ENCODE results near the gene PDYN. TPM values are rescaled to one million over a fixed set of nuclear protein-coding genes. Genes with fewer than 3 reads are reported as not detected.
A peak's percentile ranks its signal among the peaks of the same experiment; 100 is the strongest.

Gene PDYN
- total and polyA plus RNA-seq, 2 donors (not counting 1 experiment from before 2014, with no cell fraction given): not detected

DNA sequence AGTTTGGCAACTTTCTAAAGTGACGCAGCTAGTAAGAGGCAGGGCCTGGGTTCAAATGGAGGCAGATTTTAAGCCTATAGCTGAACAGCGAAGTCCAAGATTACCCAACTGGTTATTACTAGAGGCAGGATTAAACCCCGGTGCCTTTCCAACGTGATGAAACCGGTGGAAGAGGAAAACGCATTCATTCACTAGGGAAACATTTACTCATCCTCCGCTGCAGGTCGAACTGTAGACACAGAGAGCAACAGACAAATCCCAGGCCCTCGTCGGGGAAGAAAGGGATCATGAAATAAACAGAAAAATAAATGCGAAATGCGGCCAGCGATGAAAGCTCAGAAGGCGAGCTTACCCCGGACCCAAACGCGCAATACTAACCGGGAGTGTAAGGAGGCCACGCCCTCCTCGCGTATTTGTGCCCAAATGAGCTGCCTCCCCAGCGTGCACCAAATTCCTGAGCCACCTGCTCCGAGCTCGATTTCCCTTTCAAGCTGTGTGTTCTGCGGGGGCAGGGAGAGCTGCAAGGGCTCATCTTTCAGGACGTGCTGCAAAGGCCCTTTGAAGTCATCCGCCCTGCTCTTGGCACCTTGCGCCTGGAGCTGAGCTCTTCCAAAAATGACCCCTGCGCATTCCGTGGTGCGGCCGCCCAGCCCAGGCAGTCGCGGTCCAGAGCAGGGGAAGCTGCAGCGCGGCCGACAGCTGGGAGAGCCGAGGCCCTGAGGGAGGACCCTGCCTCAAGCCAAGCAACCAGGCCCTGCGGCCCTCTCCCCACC is 46.9 kb downstream of the PDYN start:
- DNase-seq (ENCODE audit: low read depth in 2 of 2): peak; percentile 17 to 35
- peak overlapping the region; percentile 75 for H3K4me2 ChIP-seq (ENCODE audit: extremely low read depth, insufficient read depth, low read length)
- H3K4me3 ChIP-seq (replicated peaks in 1 of 4; ENCODE audit: control extremely low read depth in 1 of 4, insufficient read depth in 1 of 4, low read depth in 3 of 4, low read length in 4 of 4): peak overlapping the region in 2 of 4 experiments; percentile 2 to 4

DNA sequence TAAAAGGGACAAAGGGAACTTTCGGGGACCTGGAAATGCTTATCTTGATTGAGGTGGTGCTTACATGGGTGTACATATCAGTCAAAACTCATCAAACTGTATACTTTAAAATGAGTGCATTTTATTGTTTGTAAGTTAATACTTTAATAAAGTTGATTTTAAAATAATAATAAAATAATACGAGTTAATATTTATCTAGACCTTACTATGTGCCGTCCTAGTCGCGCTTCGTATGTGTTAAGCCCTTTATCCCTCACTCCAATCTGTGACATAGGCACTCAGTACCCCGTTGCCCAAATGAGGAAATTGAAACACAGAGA is 47.5 kb downstream of the PDYN start:
- Histone ChIP-seq H3K4me3 (replicated peaks in 1 of 4; ENCODE audit: control extremely low read depth in 1 of 4, insufficient read depth in 1 of 4, low read depth in 3 of 4, low read length in 4 of 4) (no peak overlapping the region), H3K27me3 (ENCODE audit: control insufficient read depth, insufficient read depth, low read length) (peaks cover 9% of the 10 kb centered on the region), H3K4me2 (ENCODE audit: extremely low read depth, insufficient read depth, low read length) (peak overlapping the region; percentile 75), H3K36me3 (ENCODE audit: control insufficient read depth, insufficient read depth, low read length) (no peaks in the 10 kb centered on the region), H3K9me3 (ENCODE audit: control insufficient read depth, insufficient read depth, low read depth, low read length) (no peaks in the 10 kb centered on the region), H2AFZ (ENCODE audit: low read length) (no peak overlapping the region), H3K79me2 (ENCODE audit: control insufficient read depth, insufficient read depth, low read length) (no peaks in the 10 kb centered on the region), H4K20me1 (ENCODE audit: control insufficient read depth, extremely low read depth, insufficient read depth, low read length) (no peaks in the 10 kb centered on the region), H3K9ac (ENCODE audit: insufficient read depth, low read length) (no peak overlapping the region), H3K27ac (ENCODE audit: insufficient read depth, low read length) (no peak overlapping the region), H3K4me1 (ENCODE audit: control insufficient read depth, extremely low read depth, insufficient read depth, low read length) (no peaks in the 10 kb centered on the region)
- TF ChIP-seq, protein P1, sequence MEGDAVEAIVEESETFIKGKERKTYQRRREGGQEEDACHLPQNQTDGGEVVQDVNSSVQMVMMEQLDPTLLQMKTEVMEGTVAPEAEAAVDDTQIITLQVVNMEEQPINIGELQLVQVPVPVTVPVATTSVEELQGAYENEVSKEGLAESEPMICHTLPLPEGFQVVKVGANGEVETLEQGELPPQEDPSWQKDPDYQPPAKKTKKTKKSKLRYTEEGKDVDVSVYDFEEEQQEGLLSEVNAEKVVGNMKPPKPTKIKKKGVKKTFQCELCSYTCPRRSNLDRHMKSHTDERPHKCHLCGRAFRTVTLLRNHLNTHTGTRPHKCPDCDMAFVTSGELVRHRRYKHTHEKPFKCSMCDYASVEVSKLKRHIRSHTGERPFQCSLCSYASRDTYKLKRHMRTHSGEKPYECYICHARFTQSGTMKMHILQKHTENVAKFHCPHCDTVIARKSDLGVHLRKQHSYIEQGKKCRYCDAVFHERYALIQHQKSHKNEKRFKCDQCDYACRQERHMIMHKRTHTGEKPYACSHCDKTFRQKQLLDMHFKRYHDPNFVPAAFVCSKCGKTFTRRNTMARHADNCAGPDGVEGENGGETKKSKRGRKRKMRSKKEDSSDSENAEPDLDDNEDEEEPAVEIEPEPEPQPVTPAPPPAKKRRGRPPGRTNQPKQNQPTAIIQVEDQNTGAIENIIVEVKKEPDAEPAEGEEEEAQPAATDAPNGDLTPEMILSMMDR (conservative IDR thresholded peaks at IDR 0.05 in 1 of 2, IDR thresholded peaks at IDR 0.05 in 1 of 2; ENCODE audit: low read depth in 1 of 2, low read length in 2 of 2): no peak
- no peak for TF ChIP-seq EZH2 (IDR thresholded peaks at IDR 0.05; ENCODE audit: low read length, missing control alignments)
- no peak for DNase-seq (ENCODE audit: low read depth in 2 of 2)

More for the DNA sequence above, 46.9 kb downstream of the PDYN start:
- Histone ChIP-seq H3K27me3 (ENCODE audit: control insufficient read depth, insufficient read depth, low read length) (peaks cover 13% of the 10 kb centered on the region), H3K9ac (ENCODE audit: insufficient read depth, low read length) (no peak overlapping the region), H3K9me3 (ENCODE audit: control insufficient read depth, insufficient read depth, low read depth, low read length) (no peaks in the 10 kb centered on the region), H3K79me2 (ENCODE audit: control insufficient read depth, insufficient read depth, low read length) (no peaks in the 10 kb centered on the region), H3K36me3 (ENCODE audit: control insufficient read depth, insufficient read depth, low read length) (no peaks in the 10 kb centered on the region), H2AFZ (ENCODE audit: low read length) (no peak overlapping the region), H3K27ac (ENCODE audit: insufficient read depth, low read length) (no peak overlapping the region), H4K20me1 (ENCODE audit: control insufficient read depth, extremely low read depth, insufficient read depth, low read length) (no peaks in the 10 kb centered on the region), H3K4me1 (ENCODE audit: control insufficient read depth, extremely low read depth, insufficient read depth, low read length) (no peaks in the 10 kb centered on the region)
- TF ChIP-seq, protein P1 (conservative IDR thresholded peaks at IDR 0.05 in 1 of 2, IDR thresholded peaks at IDR 0.05 in 1 of 2; ENCODE audit: low read depth in 1 of 2, low read length in 2 of 2): no peak
- no peak for TF ChIP-seq EZH2 (IDR thresholded peaks at IDR 0.05; ENCODE audit: low read length, missing control alignments)

DNA sequence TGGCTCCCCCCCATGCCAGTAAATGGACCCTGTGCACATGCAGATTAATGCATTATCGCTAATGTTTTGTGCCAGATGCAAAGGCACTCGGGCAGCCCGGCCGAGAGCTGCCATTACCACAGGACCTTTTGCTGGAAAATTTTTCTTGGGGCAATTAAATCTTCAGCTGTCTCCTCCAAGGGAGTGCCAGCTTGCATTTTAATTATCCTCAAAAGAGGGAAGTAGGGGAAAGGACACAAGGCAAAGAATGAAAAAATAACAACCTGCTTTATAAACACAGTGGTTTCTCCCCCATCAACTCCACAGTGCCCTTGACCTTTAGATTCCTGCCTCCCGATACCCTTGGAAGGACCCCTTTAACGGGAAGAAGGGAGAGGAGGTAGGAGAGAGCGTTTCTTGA is 48.2 kb downstream of the PDYN start:
- TF ChIP-seq, protein P1 (conservative IDR thresholded peaks at IDR 0.05 in 1 of 2, IDR thresholded peaks at IDR 0.05 in 1 of 2; ENCODE audit: low read depth in 1 of 2, low read length in 2 of 2): no peak
- TF ChIP-seq EZH2 (IDR thresholded peaks at IDR 0.05; ENCODE audit: low read length, missing control alignments): no peak
- Histone ChIP-seq H3K27me3 (ENCODE audit: control insufficient read depth, insufficient read depth, low read length) (peaks cover 6% of the 10 kb centered on the region), H3K4me3 (replicated peaks in 1 of 4; ENCODE audit: control extremely low read depth in 1 of 4, insufficient read depth in 1 of 4, low read depth in 3 of 4, low read length in 4 of 4) (no peak overlapping the region), H3K36me3 (ENCODE audit: control insufficient read depth, insufficient read depth, low read length) (no peaks in the 10 kb centered on the region), H3K27ac (ENCODE audit: insufficient read depth, low read length) (no peak overlapping the region), H3K4me1 (ENCODE audit: control insufficient read depth, extremely low read depth, insufficient read depth, low read length) (no peaks in the 10 kb centered on the region), H2AFZ (ENCODE audit: low read length) (no peak overlapping the region), H3K9me3 (ENCODE audit: control insufficient read depth, insufficient read depth, low read depth, low read length) (no peaks in the 10 kb centered on the region), H3K79me2 (ENCODE audit: control insufficient read depth, insufficient read depth, low read length) (no peaks in the 10 kb centered on the region), H4K20me1 (ENCODE audit: control insufficient read depth, extremely low read depth, insufficient read depth, low read length) (no peaks in the 10 kb centered on the region), H3K9ac (ENCODE audit: insufficient read depth, low read length) (no peak overlapping the region), H3K4me2 (ENCODE audit: extremely low read depth, insufficient read depth, low read length) (no peak overlapping the region)
- no peak for DNase-seq (ENCODE audit: low read depth in 2 of 2)
